Measurements from ENCODE around the gene PYGB. TPM values are rescaled to one million over a fixed set of nuclear protein-coding genes. Genes with fewer than 3 reads are reported as not detected.

Gene PYGB
- total RNA-seq, 2 experiments from 2014 or later = 26.3 to 27.5 TPM

GRCh38 chr20:25289886-25290597 is 42.2 kb downstream of the PYGB start:
- no peak for ATAC-seq (ENCODE audit: poor library complexity)
- H3K27ac Mint-ChIP-seq = no peak overlapping the region
- TF ChIP-seq, protein P1, sequence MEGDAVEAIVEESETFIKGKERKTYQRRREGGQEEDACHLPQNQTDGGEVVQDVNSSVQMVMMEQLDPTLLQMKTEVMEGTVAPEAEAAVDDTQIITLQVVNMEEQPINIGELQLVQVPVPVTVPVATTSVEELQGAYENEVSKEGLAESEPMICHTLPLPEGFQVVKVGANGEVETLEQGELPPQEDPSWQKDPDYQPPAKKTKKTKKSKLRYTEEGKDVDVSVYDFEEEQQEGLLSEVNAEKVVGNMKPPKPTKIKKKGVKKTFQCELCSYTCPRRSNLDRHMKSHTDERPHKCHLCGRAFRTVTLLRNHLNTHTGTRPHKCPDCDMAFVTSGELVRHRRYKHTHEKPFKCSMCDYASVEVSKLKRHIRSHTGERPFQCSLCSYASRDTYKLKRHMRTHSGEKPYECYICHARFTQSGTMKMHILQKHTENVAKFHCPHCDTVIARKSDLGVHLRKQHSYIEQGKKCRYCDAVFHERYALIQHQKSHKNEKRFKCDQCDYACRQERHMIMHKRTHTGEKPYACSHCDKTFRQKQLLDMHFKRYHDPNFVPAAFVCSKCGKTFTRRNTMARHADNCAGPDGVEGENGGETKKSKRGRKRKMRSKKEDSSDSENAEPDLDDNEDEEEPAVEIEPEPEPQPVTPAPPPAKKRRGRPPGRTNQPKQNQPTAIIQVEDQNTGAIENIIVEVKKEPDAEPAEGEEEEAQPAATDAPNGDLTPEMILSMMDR (IDR thresholded peaks at IDR 0.05) = no peak
- ChIA-PET POLR2A (no interaction called here), CTCF (no interaction called here)
- Histone ChIP-seq H3K36me3 (ENCODE audit: insufficient read depth, low read length) (peaks cover 57% of the 10 kb centered on the region), H3K27me3 (ENCODE audit: control insufficient read depth in 1 of 2, insufficient read depth in 2 of 2, low read length in 2 of 2) (no peaks in the 10 kb centered on the region), H3K4me3 (ENCODE audit: low read length) (no peak overlapping the region), H3K9me3 (ENCODE audit: control insufficient read depth in 1 of 2, insufficient read depth in 1 of 2, low read length in 2 of 2) (no peaks in the 10 kb centered on the region), H3K27ac (ENCODE audit: low read depth in 1 of 2, low read length in 2 of 2) (no peak overlapping the region), H3K4me1 (ENCODE audit: insufficient read depth, low read length) (peaks cover 5% of the 10 kb centered on the region)
- H3K9me3 Mint-ChIP-seq = no peaks in the 10 kb centered on the region
- peaks cover 66% of the 10 kb centered on the region for H3K36me3 Mint-ChIP-seq (ENCODE audit: low read depth)
- H3K27me3 Mint-ChIP-seq = no peaks in the 10 kb centered on the region
- no peak for DNase-seq
- no peaks in the 10 kb centered on the region for H3K4me1 Mint-ChIP-seq (ENCODE audit: low read depth)
- H3K4me3 Mint-ChIP-seq = no peak overlapping the region
- intact Hi-C loops (cut with DNase I, micrococcal nuclease) = loop anchor here in 1 of 2 experiments (2.0 to 10.0 kb wide), 3 partner anchors 29 to 295 kb away; partner anchors contain the start of genes APMAP and ENTPD6

- Histone ChIP-seq H3K4me1 (ENCODE audit: insufficient read depth, low read length) (peaks cover 5% of the 10 kb centered on the region), H3K27me3 (ENCODE audit: control insufficient read depth in 1 of 2, insufficient read depth in 2 of 2, low read length in 2 of 2) (no peaks in the 10 kb centered on the region), H3K9me3 (ENCODE audit: control insufficient read depth in 1 of 2, insufficient read depth in 1 of 2, low read length in 2 of 2) (no peaks in the 10 kb centered on the region), H3K4me3 (ENCODE audit: low read length) (no peak overlapping the region), H3K27ac (ENCODE audit: low read depth in 1 of 2, low read length in 2 of 2) (no peak overlapping the region), H3K36me3 (ENCODE audit: insufficient read depth, low read length) (peaks cover 54% of the 10 kb centered on the region)
- H3K27me3 Mint-ChIP-seq = no peaks in the 10 kb centered on the region
- H3K27ac Mint-ChIP-seq = no peak overlapping the region
- intact Hi-C loops (cut with DNase I, micrococcal nuclease) = loop anchor here in 1 of 2 experiments (10.0 kb wide), 2 partner anchors 96 to 296 kb away; partner anchors contain the start of genes APMAP and ENTPD6
- no peaks in the 10 kb centered on the region for H3K9me3 Mint-ChIP-seq
- POLR2A ChIA-PET = no interaction called here
- no peaks in the 10 kb centered on the region for H3K4me1 Mint-ChIP-seq (ENCODE audit: low read depth)
- ATAC-seq (ENCODE audit: poor library complexity) (no peak), DNase-seq (no peak)
- peaks cover 58% of the 10 kb centered on the region for H3K36me3 Mint-ChIP-seq (ENCODE audit: low read depth)
- TF ChIP-seq, protein P1 (IDR thresholded peaks at IDR 0.05) = no peak
- CTCF ChIA-PET = no interaction called here
- H3K4me3 Mint-ChIP-seq = no peak overlapping the region
These were observed 43.0 kb downstream of the PYGB start for GRCh38 chr20:25290646-25291431.

DNA sequence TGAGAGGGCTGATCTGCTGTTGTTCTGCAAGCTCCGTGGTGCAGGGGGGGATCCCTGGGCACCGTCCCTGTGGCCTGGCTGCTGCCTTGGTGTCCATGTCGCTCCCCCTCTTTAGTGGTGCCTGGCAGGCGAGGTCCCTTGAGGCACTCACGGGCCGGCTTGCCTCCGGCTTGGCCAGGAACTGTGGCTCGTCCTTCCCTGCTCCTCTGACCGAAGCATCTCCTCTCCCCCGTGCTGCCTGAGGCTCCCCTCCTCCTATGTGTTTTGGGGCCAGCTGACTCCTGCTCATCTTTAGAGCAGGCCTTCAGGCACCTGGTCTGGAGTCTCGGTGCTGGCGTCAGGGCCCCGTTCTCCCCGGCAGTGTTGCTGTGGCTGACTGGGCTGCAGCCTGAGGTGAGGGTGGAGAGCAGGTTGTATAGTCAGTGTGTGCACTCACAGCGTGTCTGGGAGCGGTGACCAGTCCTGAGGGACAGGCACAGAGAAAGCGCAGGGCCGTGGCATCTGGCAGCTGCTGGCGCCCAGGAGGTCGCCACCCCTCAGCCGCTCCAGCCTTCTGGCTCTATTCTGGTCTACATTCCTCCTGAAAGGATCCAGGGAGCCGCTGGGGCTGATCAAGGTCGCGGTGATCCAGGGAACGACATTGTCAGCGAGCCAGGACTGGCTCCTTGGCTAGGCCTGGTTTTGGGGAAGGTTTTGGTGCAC is 43.7 kb downstream of the PYGB start:
- H3K4me3 Mint-ChIP-seq = no peak overlapping the region
- no peak for ATAC-seq (ENCODE audit: poor library complexity)
- Histone ChIP-seq H3K27me3 (ENCODE audit: control insufficient read depth in 1 of 2, insufficient read depth in 2 of 2, low read length in 2 of 2) (no peaks in the 10 kb centered on the region), H3K36me3 (ENCODE audit: insufficient read depth, low read length) (peaks cover 48% of the 10 kb centered on the region), H3K27ac (ENCODE audit: low read depth in 1 of 2, low read length in 2 of 2) (no peak overlapping the region), H3K4me1 (ENCODE audit: insufficient read depth, low read length) (peaks cover 5% of the 10 kb centered on the region), H3K9me3 (ENCODE audit: control insufficient read depth in 1 of 2, insufficient read depth in 1 of 2, low read length in 2 of 2) (no peaks in the 10 kb centered on the region), H3K4me3 (ENCODE audit: low read length) (no peak overlapping the region)
- H3K27me3 Mint-ChIP-seq = no peaks in the 10 kb centered on the region
- peak overlapping the region; percentile 47 for H3K27ac Mint-ChIP-seq
- POLR2A ChIA-PET = no interaction called here
- H3K36me3 Mint-ChIP-seq (ENCODE audit: low read depth) = peaks cover 55% of the 10 kb centered on the region
- no peak for DNase-seq
- CTCF ChIA-PET = no interaction called here
- no peaks in the 10 kb centered on the region for H3K4me1 Mint-ChIP-seq (ENCODE audit: low read depth)
- H3K9me3 Mint-ChIP-seq = no peaks in the 10 kb centered on the region
- TF ChIP-seq, protein P1 (IDR thresholded peaks at IDR 0.05) = no peak
- intact Hi-C loops (cut with DNase I, micrococcal nuclease) = loop anchor here in 1 of 2 experiments (10.0 kb wide), 2 partner anchors 97 to 297 kb away; partner anchors contain the start of genes APMAP and ENTPD6
